IPS DF 4.7 (cell line): Measurements from ENCODE around the gene HAAO.

ENCODE experiments used
- DNase-seq: peaks from one replicate; pipeline ENCODE4 v3.0.0-alpha.2; 2013; ENCODE audit warnings: low spot score; ENCODE audit errors: extremely low read depth

HAAO gene

DNA sequence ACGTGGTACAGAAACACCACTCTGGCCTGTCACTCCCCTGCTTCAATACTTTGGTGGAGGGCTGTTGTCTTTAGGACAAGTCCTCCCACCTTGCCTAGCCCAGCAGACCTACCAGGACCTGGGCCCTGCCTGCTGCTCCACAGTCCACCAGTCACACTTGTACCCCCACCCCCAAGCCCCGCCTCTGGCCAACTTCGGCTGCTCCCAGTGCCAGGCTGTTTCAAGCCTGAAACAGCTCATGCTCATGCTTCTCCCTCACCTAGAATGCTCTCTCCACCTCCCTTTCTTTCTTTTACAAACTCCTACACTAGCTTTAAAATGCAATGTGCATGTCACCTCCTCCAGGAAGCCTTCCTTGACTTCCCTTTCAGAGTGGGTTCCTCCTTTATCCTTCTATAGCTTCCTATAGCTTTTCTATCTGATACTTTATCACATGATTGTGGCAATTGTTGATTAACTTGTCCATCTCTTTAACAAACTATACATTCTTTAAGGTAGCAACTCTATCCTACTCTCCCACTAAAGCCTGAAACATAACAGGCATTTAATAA is 23.6 kb downstream of the HAAO start:
- DNase-seq = no peak

DNA sequence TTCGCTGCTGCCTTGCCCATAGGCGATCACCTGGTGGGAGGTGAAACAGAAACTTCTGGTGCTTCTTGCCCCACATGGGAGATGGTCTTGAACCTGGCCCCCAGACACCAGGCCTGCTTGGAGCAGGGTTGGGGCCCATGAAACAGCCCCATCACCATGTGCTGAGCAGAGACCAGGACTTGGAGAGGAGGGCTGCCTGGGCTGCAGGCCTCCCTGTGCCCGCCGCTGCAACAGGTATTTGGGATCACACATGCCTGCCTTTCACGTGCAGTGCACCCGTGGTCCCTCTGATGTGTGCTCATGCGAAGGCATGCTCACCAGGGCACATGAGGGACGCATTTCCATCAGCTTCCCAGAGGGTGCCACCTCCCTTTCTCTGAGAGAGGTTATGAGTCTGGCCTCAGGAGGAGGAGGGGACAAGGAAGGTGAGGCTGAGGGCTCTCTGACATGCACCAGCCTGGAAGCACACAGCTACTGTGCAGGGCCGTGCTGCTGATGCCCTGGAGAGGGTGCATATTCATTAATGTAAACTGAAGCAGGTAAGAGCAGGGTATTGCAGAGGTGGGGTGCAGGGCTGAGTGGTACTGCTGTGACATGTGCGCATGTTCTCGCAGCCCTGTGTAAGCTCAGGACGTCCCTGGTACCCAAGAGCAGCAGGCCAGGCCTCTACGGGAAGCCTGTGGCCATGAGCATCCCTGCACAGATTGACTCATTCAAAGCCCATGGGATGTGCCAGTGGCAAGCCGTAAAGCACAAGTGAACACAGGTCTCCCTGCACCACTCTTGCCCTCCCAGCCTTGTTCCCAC is 24.3 kb downstream of the HAAO start:
- DNase-seq = no peak

GRCh38 chr2:42767080-42767898 is 25.1 kb downstream of the HAAO start:
- no peak for DNase-seq

DNA sequence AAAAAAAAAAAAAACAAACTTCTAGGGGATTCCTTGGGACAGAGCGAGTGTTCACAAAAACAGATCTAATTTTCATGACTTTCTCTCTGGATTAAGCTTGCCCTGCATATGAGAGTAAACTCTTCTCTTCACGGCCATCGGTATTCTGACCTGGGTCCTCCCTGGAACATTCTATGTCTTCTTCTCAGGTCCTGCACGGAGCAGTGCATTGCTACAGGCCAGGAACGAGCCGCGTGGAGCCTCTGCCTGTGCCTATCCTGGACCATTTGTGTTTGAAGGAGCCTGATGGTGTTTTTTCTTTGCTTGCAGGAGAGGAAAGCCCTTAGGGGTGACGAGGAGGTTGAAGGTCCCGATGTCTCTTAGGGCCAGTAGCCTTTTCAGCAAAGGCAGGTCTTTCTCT is 26.7 kb downstream of the HAAO start:
- no peak for DNase-seq

- DNase-seq = no peak
Observed at GRCh38 chr2:42764901-42765300, 27.5 kb downstream of the HAAO start.

DNA sequence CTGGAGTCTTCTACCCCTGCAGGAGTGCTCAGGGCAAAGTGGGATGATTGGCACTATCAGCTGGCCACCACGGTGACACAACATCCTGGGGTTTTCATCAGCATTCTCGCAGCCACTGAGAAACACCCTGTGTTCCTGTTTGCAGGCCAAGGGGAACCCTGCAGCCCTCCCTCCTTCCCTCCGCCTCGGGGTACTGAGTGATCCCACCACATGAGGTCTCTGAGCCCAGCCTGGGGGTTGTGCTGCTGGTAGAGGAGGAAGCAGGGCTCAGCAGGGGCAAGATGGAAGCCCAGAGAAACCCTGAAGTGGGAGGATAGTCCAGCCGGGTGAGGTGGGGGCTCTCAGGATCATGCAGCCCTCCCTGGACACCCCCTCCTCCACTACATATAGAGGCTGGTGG is 28.3 kb downstream of the HAAO start, which contains the start of gene OXER1:
OXER1 (minus strand) TSS at position 40 of the 400 bp plus-strand sequence. CDS start 73 bp downstream, outside the sequence.
- DNase-seq = no peak

DNA sequence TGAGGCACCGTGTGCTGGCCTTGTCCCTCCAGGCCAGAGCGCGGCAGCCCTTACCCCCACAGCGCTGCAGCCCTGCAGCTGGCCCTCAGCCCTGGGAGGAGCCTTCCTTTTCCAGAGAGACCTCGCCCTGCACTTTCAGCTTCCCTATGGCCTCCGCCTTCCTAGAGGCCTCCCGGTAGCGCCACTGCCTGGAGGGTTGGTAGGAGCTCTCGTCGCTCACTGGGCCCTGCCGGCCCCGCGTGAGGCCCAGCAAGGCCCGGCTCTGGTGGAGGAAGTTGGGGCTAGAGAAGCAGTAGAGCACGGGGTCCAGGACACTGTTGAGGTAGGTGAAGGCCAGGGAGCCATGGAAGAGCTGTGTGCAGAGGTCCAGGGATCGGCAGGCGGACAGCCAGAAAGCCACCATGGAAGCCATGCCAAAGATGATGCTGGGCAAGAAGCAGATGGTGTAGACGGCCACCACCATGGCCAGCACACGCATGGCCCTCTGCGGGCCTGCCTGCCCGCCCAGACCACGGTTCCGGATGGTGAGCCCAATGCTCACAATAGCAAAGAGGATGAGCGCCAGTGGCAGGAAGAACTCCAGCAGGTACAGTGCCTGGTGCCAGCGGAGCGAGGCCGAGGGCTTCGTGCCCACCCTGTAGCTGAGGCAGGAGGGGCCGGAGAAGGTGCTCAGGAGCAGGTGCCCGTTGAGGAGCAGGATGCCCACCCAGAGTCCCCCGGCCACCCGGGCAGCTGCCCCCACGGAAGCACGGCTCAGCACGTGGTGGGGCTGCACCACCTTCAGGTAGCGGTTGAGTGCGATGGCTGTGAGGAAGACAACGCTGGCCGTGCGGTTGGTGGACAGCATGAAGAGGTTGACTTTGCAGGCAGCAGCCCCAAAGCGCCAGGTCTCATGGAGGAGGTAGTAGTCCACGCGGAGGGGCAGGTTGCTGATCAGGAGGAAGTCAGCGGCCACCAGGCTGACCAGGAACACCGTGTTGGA is 29.3 kb downstream of the HAAO start:
- no peak for DNase-seq

DNA sequence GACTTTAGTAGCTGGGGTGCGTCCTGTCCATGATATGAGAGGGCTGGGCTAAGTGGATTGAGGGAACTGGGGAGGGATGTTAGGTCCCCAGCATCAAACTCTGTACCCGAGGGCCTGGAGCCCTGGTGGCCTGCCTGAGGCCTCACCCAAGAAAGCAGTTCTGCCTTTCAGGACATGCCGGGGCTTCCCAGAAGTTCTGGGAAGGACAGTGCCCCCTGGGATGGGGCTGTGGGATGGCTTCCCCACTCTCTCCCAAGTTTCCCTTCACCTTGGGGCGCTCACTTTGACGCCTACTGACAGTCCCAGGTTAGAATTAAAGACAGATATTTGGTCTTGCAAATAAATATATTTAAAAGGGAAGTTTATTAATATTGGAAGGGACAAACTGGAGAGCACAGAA is 30.2 kb downstream of the HAAO start:
- no peak for DNase-seq

DNA sequence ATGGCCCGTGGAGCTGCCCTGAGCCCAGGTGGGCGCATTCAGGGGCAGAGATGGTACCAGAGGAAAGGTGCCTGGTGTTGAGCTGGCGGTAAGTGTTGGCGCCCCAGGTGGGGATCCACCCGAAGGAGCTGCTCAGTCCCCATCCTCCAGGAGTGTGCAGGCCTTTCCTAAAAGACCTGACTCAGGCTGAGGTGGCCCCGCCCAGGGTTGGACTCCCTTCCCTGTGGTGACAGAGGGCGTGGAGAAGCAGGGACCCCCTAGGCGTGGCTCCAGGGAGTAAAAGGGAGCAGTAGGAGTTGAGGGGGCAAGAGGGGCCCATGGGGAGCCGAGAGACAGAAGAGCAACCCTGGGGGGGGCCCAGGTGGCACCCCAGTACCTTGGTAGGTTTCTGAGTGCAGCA is 30.8 kb downstream of the HAAO start:
- no peak for DNase-seq

GRCh38 chr2:42758751-42759150 is 33.6 kb downstream of the HAAO start:
- DNase-seq = no peak

- no peak for DNase-seq
Observed at GRCh38 chr2:42757981-42758740, 34.2 kb downstream of the HAAO start.

DNA sequence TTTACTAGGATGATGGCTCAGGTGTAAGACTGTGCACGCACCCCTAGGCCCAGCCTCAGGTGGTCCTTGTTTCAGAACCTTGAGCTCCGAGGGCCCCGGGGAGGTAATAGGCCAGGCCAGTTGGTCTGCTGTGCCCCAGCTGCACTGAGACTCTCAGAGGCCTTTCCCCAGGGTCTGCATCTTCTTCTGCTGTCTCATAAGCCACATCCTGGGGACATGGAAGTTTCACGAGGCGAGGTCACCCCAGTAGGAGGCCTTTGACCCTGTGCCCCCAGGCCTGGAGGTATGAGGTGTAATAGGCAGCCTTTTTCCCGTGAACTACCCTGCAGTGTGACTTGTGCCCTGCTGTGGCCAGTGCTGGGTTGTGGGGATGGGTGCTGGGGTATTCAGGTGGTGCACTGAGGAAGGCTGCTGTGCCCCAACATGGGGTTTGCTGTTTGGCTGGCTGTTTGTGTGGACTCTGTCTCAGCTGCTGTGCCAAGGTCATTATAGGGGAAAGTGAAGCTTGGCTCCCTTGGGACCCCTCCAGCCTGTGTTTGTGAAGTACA is 35.3 kb downstream of the HAAO start:
- no peak for DNase-seq

DNA sequence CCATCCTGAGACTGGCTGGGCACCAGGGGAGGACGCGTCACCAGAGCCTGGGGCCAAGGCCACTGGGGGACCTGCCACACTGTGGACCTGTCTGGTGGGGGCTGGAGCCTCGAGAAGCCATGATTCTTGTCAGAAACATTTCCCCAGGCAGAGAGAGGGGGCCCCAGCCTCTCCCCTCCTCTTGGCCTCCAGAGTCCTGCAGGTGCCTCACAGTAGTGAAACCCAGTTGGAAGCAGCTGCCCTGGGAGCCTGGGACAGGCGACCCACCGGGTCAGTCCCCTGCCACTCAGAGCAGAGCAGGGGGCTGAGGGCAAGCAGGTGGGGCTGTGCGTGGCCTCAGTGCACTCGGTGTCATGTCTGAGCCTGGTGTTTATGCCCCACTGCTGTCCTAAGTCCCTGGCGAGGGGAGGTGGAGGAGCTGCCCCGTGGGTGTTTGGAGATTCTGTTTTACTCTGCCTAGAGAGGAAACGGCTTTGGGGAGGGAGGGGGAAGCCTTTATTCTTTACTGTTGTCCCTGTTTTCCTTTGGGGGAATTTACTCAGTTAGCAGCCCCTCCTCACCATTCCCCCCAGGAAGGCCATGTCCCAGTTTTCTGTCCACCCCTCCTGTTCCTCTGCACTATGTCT is 36.1 kb downstream of the HAAO start:
- DNase-seq = no peak

DNA sequence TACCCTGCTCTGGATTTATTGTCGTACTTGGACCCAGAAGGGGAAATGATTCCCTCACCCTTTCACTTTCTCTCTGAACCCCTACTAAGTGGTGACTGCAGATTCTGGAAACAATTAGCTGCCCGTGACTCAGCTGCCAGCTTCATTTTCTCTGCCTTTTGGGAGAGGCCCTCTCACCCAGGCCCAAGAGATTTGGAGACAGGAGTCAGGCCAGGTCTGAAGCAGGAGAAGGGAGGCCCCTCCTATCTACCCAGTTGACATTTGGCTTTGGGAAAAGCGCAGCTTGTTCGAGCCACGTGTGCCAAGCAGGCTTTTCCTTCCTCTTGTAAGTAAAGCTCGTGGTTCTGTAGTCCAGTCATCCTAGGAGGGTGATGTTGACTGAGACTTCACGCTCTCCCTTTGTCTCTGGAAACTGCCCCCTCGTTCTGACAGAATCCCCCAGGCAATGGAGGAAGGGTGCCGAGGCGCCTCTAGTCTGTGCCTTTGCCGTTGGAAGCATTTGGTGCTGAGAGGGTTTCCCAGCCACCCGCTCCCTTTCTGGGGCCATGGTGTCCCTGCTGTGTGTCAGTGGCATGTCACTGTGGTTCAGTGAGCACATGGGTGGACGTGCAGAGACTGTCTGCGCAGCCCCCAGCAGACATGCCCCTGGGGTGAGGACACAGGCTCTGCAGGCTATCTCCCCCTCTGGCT is 37.0 kb downstream of the HAAO start:
- DNase-seq = no peak

DNA sequence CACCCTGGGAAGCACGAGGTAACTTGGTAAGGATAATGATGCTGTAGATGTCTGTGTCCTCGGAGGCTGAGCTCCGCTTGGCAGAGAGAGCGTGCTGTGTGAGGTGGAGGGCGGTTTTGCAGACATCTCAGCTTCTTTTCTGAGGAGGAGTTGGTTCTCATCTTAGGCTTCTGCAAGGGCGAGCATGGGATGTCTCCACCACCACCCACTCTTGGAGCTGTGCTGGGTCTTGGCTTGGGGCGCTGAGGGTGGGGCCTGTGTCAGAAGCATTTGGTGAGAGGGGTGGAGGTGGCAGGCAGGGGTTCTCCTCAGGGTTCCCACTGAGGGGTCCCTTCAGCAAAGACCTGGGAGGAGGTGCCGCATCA is 37.6 kb downstream of the HAAO start:
- DNase-seq = no peak

GRCh38 chr2:42754021-42754775 is 38.2 kb downstream of the HAAO start:
- no peak for DNase-seq

DNA sequence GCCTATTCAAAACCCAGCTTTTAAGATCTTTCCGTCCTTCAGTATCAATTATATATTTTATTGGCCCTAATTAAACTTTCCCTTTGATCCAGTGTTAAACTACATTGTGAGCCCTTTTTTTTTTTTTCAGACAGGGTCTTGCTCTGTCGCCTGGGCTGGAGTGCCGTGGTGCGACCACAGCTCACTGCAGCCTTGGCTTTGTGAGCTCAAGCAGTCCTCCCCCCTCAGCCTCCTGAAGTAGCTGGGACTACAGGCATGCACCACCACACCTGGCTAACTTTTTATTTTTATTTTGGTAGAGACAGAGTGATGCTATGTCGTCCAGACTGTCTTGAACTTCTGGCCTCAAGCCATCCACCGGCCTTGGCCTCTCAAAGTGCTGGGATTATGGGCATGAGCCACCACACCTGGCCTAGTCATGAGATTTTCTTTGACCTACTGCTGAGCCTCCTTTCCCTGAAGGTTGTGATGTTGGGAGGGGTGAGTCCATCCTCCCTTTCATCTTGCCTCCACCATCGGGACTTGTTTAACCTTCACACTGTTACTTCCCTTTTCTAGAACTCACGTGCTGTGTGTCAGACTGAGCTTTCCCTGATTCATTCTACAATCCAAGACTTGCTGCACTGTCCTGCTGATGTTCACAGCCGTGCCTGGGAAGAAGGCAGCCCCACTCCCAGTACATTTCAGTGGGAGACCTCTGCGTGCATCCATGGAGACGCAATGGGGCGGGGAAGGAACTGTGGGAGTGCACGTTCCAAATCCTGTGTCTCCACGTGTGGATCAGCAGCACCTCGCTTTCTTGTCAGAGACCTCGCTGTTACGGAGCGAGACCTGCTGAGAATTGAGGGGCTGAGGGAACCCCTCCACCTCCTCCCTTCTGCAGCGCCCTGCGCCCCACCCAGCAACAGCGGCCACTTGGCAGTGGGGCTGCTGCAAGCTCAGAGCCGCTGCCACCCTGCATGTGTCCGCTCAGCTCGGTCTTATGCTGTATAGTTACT is 39.3 kb downstream of the HAAO start:
- DNase-seq = no peak
